ENCODE measurements around the gene SLC25A20. TPM values are rescaled to one million over a fixed set of nuclear protein-coding genes. Genes with fewer than 3 reads are reported as not detected.

SLC25A20 gene
- total and polyA plus RNA-seq, 2 donors = 26.3 to 32.3 TPM

DNA sequence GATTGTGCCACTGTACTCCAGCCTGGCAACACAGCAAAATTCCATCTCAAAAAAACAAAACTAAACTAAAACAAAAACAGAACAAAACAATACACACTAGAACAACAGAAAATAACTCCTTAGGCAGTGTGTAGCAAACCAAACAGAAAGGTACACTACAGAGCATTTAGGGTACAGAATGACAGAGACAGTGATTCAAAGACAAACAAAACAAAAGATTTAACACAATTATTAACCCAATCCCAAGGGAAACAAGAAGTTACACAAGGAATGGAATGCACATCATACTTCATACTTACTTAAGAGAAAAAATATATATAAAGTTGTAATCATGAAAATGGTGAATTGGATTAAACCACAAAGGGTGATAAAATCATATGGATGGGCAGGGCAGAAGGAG lies 12.9 kb downstream of the SLC25A20 start:
- Histone ChIP-seq H3K4me1 (ENCODE audit: control insufficient read depth in 2 of 2, insufficient read depth in 2 of 2, low read length in 2 of 2) (no peaks in the 10 kb centered on the region), H3K9me3 (ENCODE audit: control insufficient read depth in 2 of 2, insufficient read depth in 1 of 2, low read length in 1 of 2) (no peaks in the 10 kb centered on the region), H3K27me3 (ENCODE audit: control insufficient read depth in 2 of 2, insufficient read depth in 1 of 2, low read length in 1 of 2) (no peaks in the 10 kb centered on the region), H3K27ac (ENCODE audit: low read depth in 1 of 2, low read length in 1 of 2) (no peak overlapping the region), H3K4me3 (ENCODE audit: low read length in 2 of 2) (no peak overlapping the region), H3K36me3 (ENCODE audit: control insufficient read depth in 2 of 2, insufficient read depth in 2 of 2, low read length in 1 of 2) (peaks cover 11 to 29% of the 10 kb centered on the region in 2 donors)
- no peak for DNase-seq (ENCODE audit: low read depth in 6 of 9, low spot score in 9 of 9)

DNA sequence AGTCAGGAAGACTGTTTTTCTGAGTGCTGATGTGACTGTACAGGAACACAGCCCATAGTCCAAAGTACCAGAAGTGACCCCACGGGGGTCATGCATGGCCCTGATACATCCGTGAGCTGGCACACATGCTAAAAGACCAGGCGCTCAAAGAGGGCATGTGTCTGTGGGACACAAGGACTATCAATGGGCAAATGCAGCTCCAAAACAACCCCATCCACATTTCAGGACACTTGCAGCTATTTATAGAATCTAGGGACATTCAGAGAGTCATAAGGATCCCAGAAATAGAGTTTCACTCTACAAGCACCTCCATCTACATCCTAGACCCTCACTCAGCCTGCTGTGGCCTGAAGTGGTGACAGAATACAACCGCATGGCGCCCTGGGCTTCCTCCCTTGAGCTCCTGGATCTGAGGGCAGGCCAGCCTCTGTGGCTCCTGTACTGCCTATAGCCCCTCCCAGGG lies 17.0 kb downstream of the SLC25A20 start:
- Histone ChIP-seq H3K27ac (ENCODE audit: low read depth in 1 of 2, low read length in 1 of 2) (no peak overlapping the region), H3K9me3 (ENCODE audit: control insufficient read depth in 2 of 2, insufficient read depth in 1 of 2, low read length in 1 of 2) (no peaks in the 10 kb centered on the region), H3K4me1 (ENCODE audit: control insufficient read depth in 2 of 2, insufficient read depth in 2 of 2, low read length in 2 of 2) (no peaks in the 10 kb centered on the region), H3K36me3 (ENCODE audit: control insufficient read depth in 2 of 2, insufficient read depth in 2 of 2, low read length in 1 of 2) (peaks cover 14 to 25% of the 10 kb centered on the region in 2 donors), H3K4me3 (ENCODE audit: low read length in 2 of 2) (no peak overlapping the region), H3K27me3 (ENCODE audit: control insufficient read depth in 2 of 2, insufficient read depth in 1 of 2, low read length in 1 of 2) (no peaks in the 10 kb centered on the region)
- 99% methylated on average over 5 of the region's 5 CpGs for WGBS
- DNase-seq (ENCODE audit: low read depth in 6 of 9, low spot score in 9 of 9) = no peak

DNA sequence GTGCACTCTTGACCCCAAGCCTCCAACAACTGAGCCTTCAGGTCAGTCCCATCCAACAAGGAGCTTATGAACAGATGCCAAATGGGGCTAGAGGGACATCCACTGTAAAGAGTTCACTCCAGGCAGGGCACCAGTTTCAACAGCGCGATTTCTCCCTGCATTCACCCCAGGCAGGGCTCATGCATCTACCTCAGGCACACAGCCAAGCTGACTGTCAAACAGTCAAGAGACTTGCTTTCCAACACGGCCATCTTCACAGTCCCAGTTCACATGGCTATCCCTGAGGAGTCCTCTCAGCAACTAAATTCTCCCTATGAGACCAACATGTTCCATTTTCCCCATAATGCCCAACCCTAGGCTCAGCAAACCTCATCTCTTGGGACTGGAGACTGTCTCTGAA lies 17.7 kb downstream of the SLC25A20 start:
- no peak overlapping the region for H3K27ac ChIP-seq (ENCODE audit: low read depth in 1 of 2, low read length in 1 of 2)
- no peak overlapping the region for H3K4me3 ChIP-seq (ENCODE audit: low read length in 2 of 2)
- H3K36me3 ChIP-seq (ENCODE audit: control insufficient read depth in 2 of 2, insufficient read depth in 2 of 2, low read length in 1 of 2) = peaks cover 14 to 23% of the 10 kb centered on the region in 2 donors
- DNase-seq (ENCODE audit: low read depth in 6 of 9, low spot score in 9 of 9) = no peak
- WGBS = 93% methylated on average over 3 of the region's 3 CpGs
- H3K4me1 ChIP-seq (ENCODE audit: control insufficient read depth in 2 of 2, insufficient read depth in 2 of 2, low read length in 2 of 2) = no peaks in the 10 kb centered on the region
- H3K27me3 ChIP-seq (ENCODE audit: control insufficient read depth in 2 of 2, insufficient read depth in 1 of 2, low read length in 1 of 2) = no peaks in the 10 kb centered on the region
- H3K9me3 ChIP-seq (ENCODE audit: control insufficient read depth in 2 of 2, insufficient read depth in 1 of 2, low read length in 1 of 2) = no peaks in the 10 kb centered on the region

DNA sequence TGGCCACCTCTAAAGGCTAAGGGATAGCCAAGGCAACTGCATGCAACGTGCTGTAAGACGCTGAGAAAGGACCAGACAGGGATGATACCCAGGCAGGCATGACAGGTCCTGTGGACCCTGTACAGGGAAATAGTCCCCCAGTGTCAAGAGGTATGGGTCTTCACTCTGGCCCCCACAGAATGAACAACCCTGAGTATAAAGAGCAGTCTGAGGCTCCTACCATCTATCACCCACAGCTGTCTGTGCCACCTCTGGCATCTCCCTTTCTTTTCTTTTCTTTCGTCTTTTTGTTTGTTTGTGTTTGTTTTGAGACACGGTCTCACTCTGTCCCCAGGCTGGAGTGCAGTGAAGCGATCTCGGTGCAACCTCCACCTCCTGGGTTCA lies 18.7 kb downstream of the SLC25A20 start:
- 98% methylated on average over 6 of the region's 6 CpGs for WGBS
- Histone ChIP-seq H3K27me3 (ENCODE audit: control insufficient read depth in 2 of 2, insufficient read depth in 1 of 2, low read length in 1 of 2) (no peaks in the 10 kb centered on the region), H3K4me1 (ENCODE audit: control insufficient read depth in 2 of 2, insufficient read depth in 2 of 2, low read length in 2 of 2) (no peaks in the 10 kb centered on the region), H3K36me3 (ENCODE audit: control insufficient read depth in 2 of 2, insufficient read depth in 2 of 2, low read length in 1 of 2) (peaks cover 14 to 20% of the 10 kb centered on the region in 2 donors), H3K4me3 (ENCODE audit: low read length in 2 of 2) (no peak overlapping the region), H3K27ac (ENCODE audit: low read depth in 1 of 2, low read length in 1 of 2) (no peak overlapping the region), H3K9me3 (ENCODE audit: control insufficient read depth in 2 of 2, insufficient read depth in 1 of 2, low read length in 1 of 2) (no peaks in the 10 kb centered on the region)
- no peak for DNase-seq (ENCODE audit: low read depth in 6 of 9, low spot score in 9 of 9)

DNA sequence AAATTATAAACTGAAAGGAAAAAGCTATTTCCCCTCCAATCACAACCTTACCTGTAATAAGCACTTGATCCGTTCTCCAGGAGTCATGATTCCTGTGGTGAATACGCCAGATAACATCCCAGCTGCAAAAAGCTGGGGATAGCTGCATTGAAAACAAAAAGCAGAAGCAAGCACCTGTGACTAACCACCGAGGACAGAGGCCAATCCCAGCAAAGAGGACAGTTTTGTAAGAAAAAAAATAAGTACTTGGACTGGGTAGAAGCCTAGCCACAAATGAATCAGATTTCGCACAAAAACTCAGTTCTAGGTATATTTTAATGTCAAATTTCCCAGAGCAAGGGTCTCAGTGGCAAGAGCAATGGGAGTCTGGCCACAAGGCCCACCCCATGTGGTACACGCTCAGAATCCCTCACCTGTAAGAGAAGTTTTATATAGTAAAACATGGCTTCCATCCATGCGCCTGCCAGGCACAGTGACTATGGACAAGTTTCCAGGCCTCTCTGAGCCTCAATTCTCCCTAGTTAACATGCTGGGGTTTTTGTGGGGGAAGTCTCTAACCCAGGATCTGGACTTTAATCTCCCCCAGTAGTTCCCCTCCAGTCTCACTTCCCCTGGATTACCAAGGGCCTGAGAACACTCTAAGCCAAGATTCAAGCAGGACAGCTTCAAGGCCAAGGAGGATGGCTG lies 19.2 kb downstream of the SLC25A20 start:
- no peaks in the 10 kb centered on the region for H3K9me3 ChIP-seq (ENCODE audit: control insufficient read depth in 2 of 2, insufficient read depth in 1 of 2, low read length in 1 of 2)

DNA sequence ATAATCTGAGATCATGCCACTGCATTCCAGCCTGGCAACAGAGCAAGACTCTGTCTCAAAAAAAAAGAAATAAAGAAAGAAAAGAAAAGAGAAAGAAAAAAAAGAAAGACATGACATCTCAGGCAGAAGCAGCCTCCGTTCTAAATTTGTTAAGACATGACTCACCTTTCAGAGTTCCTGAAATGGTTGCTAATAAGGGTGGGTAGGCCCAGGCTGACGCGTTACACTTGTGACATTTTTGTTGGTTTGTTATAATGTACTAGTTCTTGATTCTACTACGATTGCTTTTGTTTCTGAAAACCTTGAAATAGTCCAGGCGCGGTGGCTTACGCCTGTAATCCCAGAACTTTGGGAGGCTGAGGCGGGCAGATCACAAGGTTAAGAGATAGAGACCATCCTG lies 21.0 kb downstream of the SLC25A20 start:
- DNase-seq (ENCODE audit: low read depth in 6 of 9, low spot score in 9 of 9) = no peak
- H3K27ac ChIP-seq (ENCODE audit: low read depth in 1 of 2, low read length in 1 of 2) = no peak overlapping the region
- WGBS = 92% methylated on average over 8 of the region's 8 CpGs
- no peaks in the 10 kb centered on the region for H3K9me3 ChIP-seq (ENCODE audit: control insufficient read depth in 2 of 2, insufficient read depth in 1 of 2, low read length in 1 of 2)
- H3K4me1 ChIP-seq (ENCODE audit: control insufficient read depth in 2 of 2, insufficient read depth in 2 of 2, low read length in 2 of 2) = no peaks in the 10 kb centered on the region
- peaks cover 6 to 12% of the 10 kb centered on the region in 2 donors for H3K36me3 ChIP-seq (ENCODE audit: control insufficient read depth in 2 of 2, insufficient read depth in 2 of 2, low read length in 1 of 2)
- no peak overlapping the region for H3K4me3 ChIP-seq (ENCODE audit: low read length in 2 of 2)
- H3K27me3 ChIP-seq (ENCODE audit: control insufficient read depth in 2 of 2, insufficient read depth in 1 of 2, low read length in 1 of 2) = no peaks in the 10 kb centered on the region

More for the DNA sequence above, 19.2 kb downstream of the SLC25A20 start:
- no peak for DNase-seq (ENCODE audit: low read depth in 6 of 9, low spot score in 9 of 9)
- 90% methylated on average over 6 of the region's 6 CpGs for WGBS
- H3K4me3 ChIP-seq (ENCODE audit: low read length in 2 of 2) = no peak overlapping the region
- H3K36me3 ChIP-seq (ENCODE audit: control insufficient read depth in 2 of 2, insufficient read depth in 2 of 2, low read length in 1 of 2) = peaks cover 14 to 19% of the 10 kb centered on the region in 2 donors
- H3K4me1 ChIP-seq (ENCODE audit: control insufficient read depth in 2 of 2, insufficient read depth in 2 of 2, low read length in 2 of 2) = no peaks in the 10 kb centered on the region
- H3K27me3 ChIP-seq (ENCODE audit: control insufficient read depth in 2 of 2, insufficient read depth in 1 of 2, low read length in 1 of 2) = no peaks in the 10 kb centered on the region
- H3K27ac ChIP-seq (ENCODE audit: low read depth in 1 of 2, low read length in 1 of 2) = no peak overlapping the region

DNA sequence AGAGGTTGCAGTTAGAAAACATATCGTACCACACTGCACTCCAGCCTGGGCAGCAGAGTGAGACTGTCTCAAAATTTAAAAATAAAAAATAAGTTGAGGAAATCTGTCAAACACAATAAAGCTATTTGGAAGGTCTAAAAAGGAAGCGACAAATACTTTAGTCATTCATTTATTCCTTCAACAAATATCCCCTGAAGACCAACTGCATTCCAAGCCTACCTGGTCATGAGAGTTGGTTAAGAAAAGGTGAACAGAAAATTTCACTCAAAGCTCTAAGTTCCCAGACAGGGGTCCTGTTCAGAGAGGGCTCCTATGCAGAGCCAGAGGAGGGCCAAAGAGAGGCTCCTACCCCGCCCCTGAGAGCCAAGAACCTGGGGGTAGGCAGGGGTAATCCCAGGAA lies 35.6 kb downstream of the SLC25A20 start:
- 97% methylated on average over 3 of the region's 3 CpGs for WGBS
- Histone ChIP-seq H3K4me3 (ENCODE audit: low read length in 2 of 2) (no peak overlapping the region), H3K27me3 (ENCODE audit: control insufficient read depth in 2 of 2, insufficient read depth in 1 of 2, low read length in 1 of 2) (no peaks in the 10 kb centered on the region), H3K27ac (ENCODE audit: low read depth in 1 of 2, low read length in 1 of 2) (no peak overlapping the region), H3K4me1 (ENCODE audit: control insufficient read depth in 2 of 2, insufficient read depth in 2 of 2, low read length in 2 of 2) (no peaks in the 10 kb centered on the region), H3K36me3 (ENCODE audit: control insufficient read depth in 2 of 2, insufficient read depth in 2 of 2, low read length in 1 of 2) (peaks cover 24 to 26% of the 10 kb centered on the region in 2 donors), H3K9me3 (ENCODE audit: control insufficient read depth in 2 of 2, insufficient read depth in 1 of 2, low read length in 1 of 2) (no peaks in the 10 kb centered on the region)
- DNase-seq (ENCODE audit: low read depth in 6 of 9, low spot score in 9 of 9) = no peak

DNA sequence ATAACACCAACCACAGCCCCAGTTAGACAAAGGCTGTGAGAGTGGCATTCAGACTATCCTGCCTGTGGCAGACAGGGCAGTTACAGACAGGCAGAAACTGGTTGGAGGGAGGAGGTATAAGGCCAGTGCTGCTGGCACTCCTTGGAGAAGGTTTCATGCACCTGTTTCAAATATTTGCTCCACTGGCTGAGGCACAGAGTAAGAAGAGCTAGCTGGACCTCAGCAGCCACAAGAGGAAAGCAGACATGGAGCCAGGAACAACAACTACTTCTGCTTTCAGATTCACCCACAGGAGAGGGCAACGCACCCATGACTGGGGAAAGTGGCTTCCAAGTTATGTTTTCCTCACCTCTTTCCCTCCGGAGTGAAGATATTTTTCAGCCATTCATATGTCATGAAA lies 39.5 kb downstream of the SLC25A20 start:
- Histone ChIP-seq H3K4me3 (ENCODE audit: low read length in 2 of 2) (no peak overlapping the region), H3K36me3 (ENCODE audit: control insufficient read depth in 2 of 2, insufficient read depth in 2 of 2, low read length in 1 of 2) (peaks cover 39 to 41% of the 10 kb centered on the region in 2 donors), H3K9me3 (ENCODE audit: control insufficient read depth in 2 of 2, insufficient read depth in 1 of 2, low read length in 1 of 2) (no peaks in the 10 kb centered on the region), H3K4me1 (ENCODE audit: control insufficient read depth in 2 of 2, insufficient read depth in 2 of 2, low read length in 2 of 2) (no peaks in the 10 kb centered on the region), H3K27ac (ENCODE audit: low read depth in 1 of 2, low read length in 1 of 2) (no peak overlapping the region), H3K27me3 (ENCODE audit: control insufficient read depth in 2 of 2, insufficient read depth in 1 of 2, low read length in 1 of 2) (no peaks in the 10 kb centered on the region)
- WGBS = 81% methylated on average over 2 of the region's 2 CpGs
- DNase-seq (ENCODE audit: low read depth in 6 of 9, low spot score in 9 of 9) = no peak

DNA sequence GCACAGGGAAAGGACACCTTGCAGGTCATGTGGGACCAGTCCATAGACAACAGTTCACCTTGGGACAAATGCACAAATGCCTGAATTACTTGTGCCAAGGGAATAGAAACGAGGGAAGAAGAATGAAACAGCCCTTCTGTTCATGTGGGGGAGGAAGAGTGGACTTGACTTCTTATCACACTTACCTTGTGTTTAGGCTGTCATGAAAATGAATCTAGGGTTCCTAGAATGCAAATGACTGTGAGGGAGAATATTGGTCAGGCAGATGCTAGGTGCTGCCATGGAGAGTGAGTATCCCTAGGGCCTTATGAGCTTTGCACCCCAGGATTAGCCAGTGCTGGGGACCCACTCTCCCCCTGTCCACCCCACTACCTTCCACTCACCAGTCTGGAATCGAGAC lies 40.0 kb downstream of the SLC25A20 start:
- no peak for DNase-seq (ENCODE audit: low read depth in 6 of 9, low spot score in 9 of 9)
- Histone ChIP-seq H3K4me3 (ENCODE audit: low read length in 2 of 2) (no peak overlapping the region), H3K27ac (ENCODE audit: low read depth in 1 of 2, low read length in 1 of 2) (no peak overlapping the region), H3K27me3 (ENCODE audit: control insufficient read depth in 2 of 2, insufficient read depth in 1 of 2, low read length in 1 of 2) (no peaks in the 10 kb centered on the region), H3K36me3 (ENCODE audit: control insufficient read depth in 2 of 2, insufficient read depth in 2 of 2, low read length in 1 of 2) (peaks cover 39 to 41% of the 10 kb centered on the region in 2 donors), H3K4me1 (ENCODE audit: control insufficient read depth in 2 of 2, insufficient read depth in 2 of 2, low read length in 2 of 2) (peaks cover 2% of the 10 kb centered on the region in 2 donors), H3K9me3 (ENCODE audit: control insufficient read depth in 2 of 2, insufficient read depth in 1 of 2, low read length in 1 of 2) (no peaks in the 10 kb centered on the region)
- 96% methylated on average over 2 of the region's 2 CpGs for WGBS

Data from thymus (tissue), 11 donors.